Activated CD8-positive, alpha-beta memory T cell treated with anti-CD3 and anti-CD28 coated beads, Interleukin-2, amount 50 U/mL, for 4 hours (primary cell): Measurements from ENCODE around the gene HOXD3.

Source experiments
- DNase-seq: peaks from one replicate; pipeline ENCODE4 v3.0.0-alpha.2; 2020

Gene HOXD3

DNA sequence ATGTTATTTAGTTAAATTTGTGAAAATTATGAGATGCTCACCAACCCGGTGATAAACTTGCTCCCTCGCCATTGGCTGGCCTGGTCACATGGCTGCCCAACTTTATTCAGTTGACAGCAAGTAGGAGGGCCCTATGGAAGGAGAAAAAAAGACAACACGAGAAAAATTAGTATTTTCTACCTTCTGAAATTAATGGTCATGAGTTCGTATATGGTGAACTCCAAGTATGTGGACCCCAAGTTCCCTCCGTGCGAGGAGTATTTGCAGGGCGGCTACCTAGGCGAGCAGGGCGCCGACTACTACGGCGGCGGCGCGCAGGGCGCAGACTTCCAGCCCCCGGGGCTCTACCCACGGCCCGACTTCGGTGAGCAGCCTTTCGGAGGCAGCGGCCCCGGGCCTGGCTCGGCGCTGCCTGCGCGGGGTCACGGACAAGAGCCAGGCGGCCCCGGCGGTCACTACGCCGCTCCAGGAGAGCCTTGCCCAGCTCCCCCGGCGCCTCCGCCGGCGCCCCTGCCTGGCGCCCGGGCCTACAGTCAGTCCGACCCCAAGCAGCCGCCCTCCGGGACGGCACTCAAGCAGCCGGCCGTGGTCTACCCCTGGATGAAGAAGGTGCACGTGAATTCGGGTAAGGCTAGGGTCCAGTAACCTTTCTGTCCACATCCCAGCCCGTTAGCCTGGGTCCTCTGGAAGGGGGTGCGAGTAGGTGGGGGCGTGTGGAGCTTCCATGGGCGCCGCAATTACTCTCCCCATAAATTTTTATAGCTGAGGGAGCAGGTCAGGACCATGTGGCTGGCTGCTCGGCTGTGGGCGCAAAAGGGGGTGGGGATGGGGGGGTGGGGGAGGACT, 5.4 kb upstream of the HOXD3 start, which contains the start of gene HOXD4:
HOXD4 (plus strand) TSS at position 109 of the 846 bp plus-strand sequence; CDS start at position 193, 84 bp downstream.
- DNase-seq = no peak

DNA sequence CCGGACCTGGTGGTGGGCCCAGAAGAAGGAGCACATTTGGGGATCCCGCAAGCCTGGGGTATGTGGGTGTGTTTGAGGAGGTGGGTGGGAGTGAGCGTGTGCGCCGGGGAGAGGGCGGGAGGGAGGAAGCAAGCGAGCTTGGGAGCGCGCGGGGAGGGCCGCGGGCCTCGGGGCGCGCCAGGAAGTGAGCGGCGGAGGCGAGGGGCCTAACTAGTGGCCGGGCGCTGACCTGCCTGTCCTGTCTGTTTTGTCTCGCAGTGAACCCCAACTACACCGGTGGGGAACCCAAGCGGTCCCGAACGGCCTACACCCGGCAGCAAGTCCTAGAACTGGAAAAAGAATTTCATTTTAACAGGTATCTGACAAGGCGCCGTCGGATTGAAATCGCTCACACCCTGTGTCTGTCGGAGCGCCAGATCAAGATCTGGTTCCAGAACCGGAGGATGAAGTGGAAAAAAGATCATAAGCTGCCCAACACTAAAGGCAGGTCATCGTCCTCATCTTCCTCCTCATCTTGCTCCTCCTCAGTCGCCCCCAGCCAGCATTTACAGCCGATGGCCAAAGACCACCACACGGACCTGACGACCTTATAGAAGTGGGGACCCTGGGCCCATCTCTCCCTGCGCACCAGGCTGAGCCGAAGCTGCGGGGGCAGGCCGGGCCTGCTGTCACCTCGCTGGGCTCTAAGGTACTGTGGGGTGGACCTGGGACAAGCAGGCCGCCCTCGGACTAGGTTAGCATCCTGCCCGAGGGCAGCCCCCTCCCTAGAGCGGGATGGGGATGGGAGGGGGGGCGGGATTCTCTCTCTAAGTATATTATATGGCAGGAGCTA, 4.5 kb upstream of the HOXD3 start:
- DNase-seq = no peak

DNA sequence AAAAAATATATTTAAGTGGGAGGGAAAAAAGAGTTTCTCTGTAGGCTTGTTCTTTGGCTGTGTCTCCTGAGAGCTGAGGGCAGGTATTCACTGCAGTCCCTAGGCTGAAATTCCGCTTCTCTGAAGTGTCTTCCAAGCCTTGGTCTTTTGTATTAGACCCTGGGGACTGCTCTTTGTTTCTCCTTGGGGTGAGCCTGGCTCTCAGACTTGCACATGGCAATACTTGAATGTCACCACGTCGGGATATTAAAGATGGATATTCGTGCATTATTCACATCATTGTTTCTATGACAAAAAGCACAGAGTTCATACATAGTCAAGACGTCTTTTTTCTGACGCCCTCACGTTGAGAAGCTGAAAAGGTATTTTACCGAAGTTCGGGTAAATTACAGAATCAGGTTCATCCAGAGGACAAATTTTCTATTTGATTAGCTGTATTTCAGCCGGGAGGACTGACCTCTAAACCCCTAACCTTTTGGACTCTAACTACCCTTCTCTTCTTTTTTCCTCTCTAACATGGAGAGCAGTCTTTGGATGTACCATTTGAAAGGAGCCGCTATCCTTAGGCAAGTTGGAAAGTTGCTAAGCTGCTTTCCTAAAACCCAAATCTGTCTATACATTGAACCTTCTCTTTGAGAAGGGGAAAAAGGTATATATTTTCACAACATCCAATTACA, 2.4 kb upstream of the HOXD3 start:
- no peak for DNase-seq

- DNase-seq = no peak
These were observed 1.6 kb upstream of the HOXD3 start for GRCh38 chr2:176155356-176156044.

- no peak for DNase-seq
These were observed 753 bp upstream of the HOXD3 start for GRCh38 chr2:176156301-176156806.

GRCh38 chr2:176157499-176158185, 535 bp downstream of the HOXD3 start:
- DNase-seq = no peak

- DNase-seq = no peak
These were observed 1.1 kb downstream of the HOXD3 start for GRCh38 chr2:176158186-176158591.

DNA sequence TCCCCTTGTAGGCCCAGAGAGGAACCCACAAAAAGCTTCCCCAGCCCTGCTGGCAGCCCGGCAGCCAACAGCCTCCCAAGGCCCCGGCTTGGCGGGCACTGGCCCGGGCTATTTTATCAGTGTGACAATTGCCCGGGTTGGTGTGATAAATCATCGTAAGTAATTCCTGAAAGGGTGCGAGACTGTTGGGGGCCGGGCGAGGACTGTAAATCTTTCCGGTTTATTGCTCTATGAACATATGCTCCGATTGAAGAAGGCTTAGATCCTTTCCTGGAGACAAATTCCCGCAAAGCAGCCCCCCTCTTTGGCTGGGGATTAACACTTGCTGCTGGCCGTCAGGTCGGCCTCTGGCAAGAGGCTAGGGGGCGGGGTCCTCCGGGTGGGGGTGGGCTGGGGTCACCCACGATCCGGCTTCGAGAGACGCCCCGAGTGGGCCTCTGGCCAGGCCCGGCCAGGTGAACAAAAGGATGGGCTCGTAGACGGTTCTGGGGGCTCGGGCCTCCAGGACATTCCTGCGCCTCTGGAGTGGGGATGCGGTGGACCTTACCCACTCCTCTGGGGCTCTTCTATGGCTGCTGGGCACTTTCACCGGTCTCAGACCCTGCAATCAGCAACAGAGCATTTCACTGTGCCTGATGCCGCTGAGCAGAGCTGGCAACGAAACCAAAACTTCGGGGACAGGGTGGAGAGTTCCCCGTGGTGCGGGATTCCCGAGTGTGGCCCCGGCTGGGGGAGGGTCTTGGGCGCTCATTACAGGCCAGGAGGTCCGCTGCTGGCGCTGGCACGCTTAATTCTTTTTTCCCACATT, 2.0 kb downstream of the HOXD3 start:
- DNase-seq = no peak

- DNase-seq = no peak
These were observed 2.6 kb downstream of the HOXD3 start for GRCh38 chr2:176159663-176160250.

GRCh38 chr2:176160251-176160985, 3.3 kb downstream of the HOXD3 start:
- DNase-seq = no peak

GRCh38 chr2:176160986-176161824, 4.1 kb downstream of the HOXD3 start:
- DNase-seq = no peak

DNA sequence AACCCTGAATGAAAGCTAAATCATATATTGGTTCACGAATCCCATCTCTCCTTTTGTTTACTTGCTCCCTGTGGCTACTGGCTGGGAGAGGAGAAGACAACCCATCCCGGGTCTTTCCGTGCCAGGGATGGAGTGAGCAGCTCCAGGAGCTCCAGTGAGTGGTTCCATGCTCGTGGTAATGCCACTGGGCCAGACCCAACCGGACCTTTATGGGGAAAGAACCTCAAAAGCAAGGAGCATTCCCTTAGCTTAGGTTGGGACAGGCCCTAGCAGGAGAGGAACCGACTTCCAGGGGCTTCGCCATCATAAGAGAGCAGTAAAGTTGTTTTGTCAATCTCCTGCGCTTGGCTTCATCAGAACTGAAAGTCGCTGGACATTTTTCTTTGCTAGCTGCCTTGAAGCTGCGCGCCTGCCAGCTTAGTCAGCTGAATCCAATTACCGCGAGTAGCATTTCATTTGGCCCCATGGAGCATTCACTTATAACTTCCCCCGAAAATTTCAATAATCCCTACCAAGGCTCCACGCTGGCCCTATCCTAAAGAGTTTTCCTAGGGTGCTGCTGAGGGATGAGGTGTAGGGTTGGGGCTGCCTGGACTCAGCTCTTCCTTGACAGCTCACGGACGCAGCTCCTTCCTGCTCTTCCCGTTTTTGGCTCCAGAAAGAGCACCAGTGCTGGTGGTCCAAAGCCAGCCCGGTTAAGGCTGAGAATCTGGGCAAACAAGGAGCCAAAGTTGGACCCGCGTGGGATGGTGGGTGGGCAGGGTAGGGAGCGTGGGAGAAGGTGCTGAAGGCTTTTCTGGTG, 4.9 kb downstream of the HOXD3 start:
- DNase-seq = no peak

- no peak for DNase-seq
These were observed 6.0 kb downstream of the HOXD3 start for GRCh38 chr2:176162911-176163671.

GRCh38 chr2:176163672-176164056, 6.6 kb downstream of the HOXD3 start:
- DNase-seq = no peak

GRCh38 chr2:176164201-176164600, 7.1 kb downstream of the HOXD3 start:
- DNase-seq = no peak

GRCh38 chr2:176164611-176165369, 7.7 kb downstream of the HOXD3 start:
- no peak for DNase-seq
